Testis (tissue), 2 donors: ENCODE data around the gene ALK.

Source experiments
- POLR2A ChIP-seq: fragments of 450-650 bp; IDR thresholded peaks from one replicate; pipeline ENCODE4 v1.6.1; 2017; ENCODE audit warnings: antibody characterized with exemption, mild to moderate bottlenecking, moderate library complexity
- TF ChIP-seq, protein P1 (sequence below), 3 experiments: fragments of 450-650 bp in 2 of 3; fragments of 200-600 bp in 1 of 3; sonication (generic) in 1 of 3; IDR thresholded peaks; one replicate each; pipeline ENCODE4 v1.5.1; 2016 to 2019; ENCODE audit warnings: antibody characterized with exemption in 3 of 3, mild to moderate bottlenecking in 2 of 3, moderate library complexity in 1 of 3

DNA sequence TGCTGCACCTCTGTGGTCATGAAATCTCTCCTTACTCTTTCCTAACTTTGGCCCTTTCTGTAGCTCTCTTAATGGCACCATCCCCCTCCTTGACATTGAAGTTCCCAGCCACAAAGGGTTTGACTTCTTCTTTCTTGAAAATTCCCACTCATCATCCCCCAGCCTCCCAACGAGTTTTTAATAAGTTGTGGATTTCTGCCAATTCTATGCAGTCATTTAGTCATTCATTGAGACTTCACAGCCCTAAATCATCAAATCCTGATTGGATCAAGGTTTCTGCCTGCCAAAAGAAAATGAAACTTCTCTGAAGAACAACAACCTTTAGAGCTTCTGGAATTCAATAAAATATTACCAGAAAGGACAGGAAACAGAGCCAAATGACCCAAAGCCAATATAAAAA is 451.9 kb downstream of the ALK start:
- TF ChIP-seq POLR2A = no peak
- TF ChIP-seq, protein P1, sequence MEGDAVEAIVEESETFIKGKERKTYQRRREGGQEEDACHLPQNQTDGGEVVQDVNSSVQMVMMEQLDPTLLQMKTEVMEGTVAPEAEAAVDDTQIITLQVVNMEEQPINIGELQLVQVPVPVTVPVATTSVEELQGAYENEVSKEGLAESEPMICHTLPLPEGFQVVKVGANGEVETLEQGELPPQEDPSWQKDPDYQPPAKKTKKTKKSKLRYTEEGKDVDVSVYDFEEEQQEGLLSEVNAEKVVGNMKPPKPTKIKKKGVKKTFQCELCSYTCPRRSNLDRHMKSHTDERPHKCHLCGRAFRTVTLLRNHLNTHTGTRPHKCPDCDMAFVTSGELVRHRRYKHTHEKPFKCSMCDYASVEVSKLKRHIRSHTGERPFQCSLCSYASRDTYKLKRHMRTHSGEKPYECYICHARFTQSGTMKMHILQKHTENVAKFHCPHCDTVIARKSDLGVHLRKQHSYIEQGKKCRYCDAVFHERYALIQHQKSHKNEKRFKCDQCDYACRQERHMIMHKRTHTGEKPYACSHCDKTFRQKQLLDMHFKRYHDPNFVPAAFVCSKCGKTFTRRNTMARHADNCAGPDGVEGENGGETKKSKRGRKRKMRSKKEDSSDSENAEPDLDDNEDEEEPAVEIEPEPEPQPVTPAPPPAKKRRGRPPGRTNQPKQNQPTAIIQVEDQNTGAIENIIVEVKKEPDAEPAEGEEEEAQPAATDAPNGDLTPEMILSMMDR (IDR thresholded peaks at IDR 0.05) = no peak
